Caco-2 (cell line): ENCODE data around the gene ADAMTS2. TPM values are rescaled to one million over a fixed set of nuclear protein-coding genes. Genes with fewer than 3 reads are reported as not detected.
"Not testable (repeated sequence)": the region's sequence is repeated elsewhere in the genome, so short reads cannot be mapped to it uniquely, and the experiment has no call there.

Experiments used
- BruUV-seq: library from RNA; stranded (reverse); fragments of 400-500 nt; replicated peaks from 2 replicates; lab custom pipeline; 2021; lab: Mats Ljungman, UMichigan
- CTCF ChIA-PET: fragments of 300-600 bp; sonication (Branson Sonifier 250); formaldehyde crosslinking; loops from one replicate; lab custom pipeline; 2022; ENCODE audit warnings: antibody characterized with exemption; lab: Charles Lee
- POLR2A ChIA-PET: fragments of 300-600 bp; sonication (Branson Sonifier 250); formaldehyde crosslinking; loops from one replicate; lab custom pipeline; 2022; ENCODE audit warnings: antibody characterized with exemption; lab: Charles Lee
- DNase-seq, 2 experiments: peaks; one replicate each; pipeline versions ENCODE4 v3.0.0 to v3.0.0-alpha.2; 2020 to 2022
- H3K27me3 ChIP-seq: replicated peaks from 2 replicates; pipeline ENCODE4 v1.6.0; 2011; ENCODE audit warnings: low read length; ENCODE audit not compliant: control insufficient read depth, insufficient read depth
- H3K36me3 ChIP-seq: 2 replicates; pipeline ENCODE4 v1.5.1; 2011; ENCODE audit warnings: low read length; ENCODE audit not compliant: control insufficient read depth, insufficient read depth
- H3K4me1 ChIP-seq: fragments of 250-450 bp; sonication (Bioruptor Pico); 2 replicates; pipeline ENCODE4 v1.5.1; 2020; ENCODE audit warnings: mild to moderate bottlenecking
- H3K4me3 ChIP-seq: 2 replicates; pipeline ENCODE4 v1.5.1; 2011; ENCODE audit warnings: low read depth, mild to moderate bottlenecking, control low read depth, low read length
- H3K9me3 ChIP-seq: fragments of 250-450 bp; sonication (Bioruptor Pico); 2 replicates; pipeline ENCODE4 v1.5.1; 2020; ENCODE audit warnings: mild to moderate bottlenecking, moderate library complexity
- H3K27ac Mint-ChIP-seq: one replicate; pipeline ENCODE4 v1.8.0; 2022; ENCODE audit warnings: mixed read lengths; ENCODE audit not compliant: unreplicated experiment
- H3K27me3 Mint-ChIP-seq: one replicate; pipeline ENCODE4 v1.8.0; 2022; ENCODE audit warnings: mixed read lengths; ENCODE audit not compliant: insufficient read depth, unreplicated experiment
- H3K36me3 Mint-ChIP-seq: one replicate; pipeline ENCODE4 v1.8.0; 2022; ENCODE audit warnings: mild to moderate bottlenecking, mixed read lengths; ENCODE audit not compliant: insufficient read depth, unreplicated experiment
- H3K4me1 Mint-ChIP-seq: one replicate; pipeline ENCODE4 v1.8.0; 2022; ENCODE audit warnings: low read depth, mixed read lengths; ENCODE audit not compliant: unreplicated experiment
- H3K4me3 Mint-ChIP-seq: one replicate; pipeline ENCODE4 v1.8.0; 2022; ENCODE audit warnings: mild to moderate bottlenecking, moderate library complexity, mixed read lengths; ENCODE audit not compliant: unreplicated experiment
- H3K9me3 Mint-ChIP-seq: one replicate; pipeline ENCODE4 v1.8.0; 2022; ENCODE audit warnings: mixed read lengths; ENCODE audit not compliant: unreplicated experiment
- CTCF ChIP-seq, 2 experiments: fragments of 200-600 bp in 1 of 2; IDR thresholded peaks; 1 replicate in 1 of 2; 2 replicates in 1 of 2; pipeline versions ENCODE4 v1.5.1 to v1.8.0; 2011 to 2022; ENCODE audit warnings: antibody characterized with exemption in 1 of 2, control low read depth in 1 of 2, inconsistent platforms in 1 of 2, low read depth in 1 of 2, low read length in 1 of 2, mild to moderate bottlenecking in 1 of 2, moderate library complexity in 1 of 2; ENCODE audit not compliant: insufficient read depth in 1 of 2, severe bottlenecking in 1 of 2, unreplicated experiment in 1 of 2
- intact Hi-C: fragments of 100-400 bp; cut with micrococcal nuclease; formaldehyde crosslinking; loops from one replicate; pipeline ENCODE4 v1.10.0; 2022; ENCODE audit not compliant: unreplicated experiment
- total RNA-seq: library from RNA; stranded (reverse); gene quantifications from 2 replicates; pipeline ENCODE4 v1.2.3, GENCODE V29; 2022

The ADAMTS2 gene
- total RNA-seq, 1 experiment from 2014 or later = 0.05 TPM

- no peaks in the 10 kb centered on the region for H3K27me3 ChIP-seq
- peaks cover under 1% of the 10 kb centered on the region for H3K36me3 Mint-ChIP-seq
- ChIA-PET POLR2A (no interaction called here), CTCF (no interaction called here)
- H3K27ac Mint-ChIP-seq = no peak overlapping the region
- H3K9me3 Mint-ChIP-seq = peaks cover 14% of the 10 kb centered on the region
- H3K9me3 ChIP-seq = no peaks in the 10 kb centered on the region
- H3K4me1 ChIP-seq = no peaks in the 10 kb centered on the region
- H3K36me3 ChIP-seq = no peaks in the 10 kb centered on the region
- intact Hi-C loops = no loop called here
- no TSS peak for BruUV-seq
- no peaks in the 10 kb centered on the region for H3K27me3 Mint-ChIP-seq
- H3K4me3 Mint-ChIP-seq = no peak overlapping the region
- TF ChIP-seq CTCF (IDR thresholded peaks at IDR 0.05; ENCODE audit: insufficient read depth in 1 of 2, low read depth in 1 of 2, low read length in 1 of 2, severe bottlenecking in 1 of 2, unreplicated experiment in 1 of 2) = no peak
- no peak for DNase-seq
- no peaks in the 10 kb centered on the region for H3K4me1 Mint-ChIP-seq
- no peak overlapping the region for H3K4me3 ChIP-seq
Observed at GRCh38 chr5:179217956-179218942, 127.0 kb downstream of the ADAMTS2 start.

GRCh38 chr5:179217356-179217755 is 127.9 kb downstream of the ADAMTS2 start:
- no TSS peak for BruUV-seq
- no peak overlapping the region for H3K27ac Mint-ChIP-seq
- no peak overlapping the region for H3K4me3 Mint-ChIP-seq
- TF ChIP-seq CTCF (IDR thresholded peaks at IDR 0.05; ENCODE audit: insufficient read depth in 1 of 2, low read depth in 1 of 2, low read length in 1 of 2, severe bottlenecking in 1 of 2, unreplicated experiment in 1 of 2) = no peak
- Histone ChIP-seq H3K4me3 (no peak overlapping the region), H3K27me3 (no peaks in the 10 kb centered on the region), H3K36me3 (no peaks in the 10 kb centered on the region), H3K9me3 (no peaks in the 10 kb centered on the region), H3K4me1 (no peaks in the 10 kb centered on the region)
- H3K4me1 Mint-ChIP-seq = no peaks in the 10 kb centered on the region
- ChIA-PET CTCF (no interaction called here), POLR2A (no interaction called here)
- no peaks in the 10 kb centered on the region for H3K27me3 Mint-ChIP-seq
- DNase-seq = no peak
- intact Hi-C loops = no loop called here
- peaks cover 6% of the 10 kb centered on the region for H3K9me3 Mint-ChIP-seq
- no peaks in the 10 kb centered on the region for H3K36me3 Mint-ChIP-seq

GRCh38 chr5:179216381-179216780 is 128.9 kb downstream of the ADAMTS2 start:
- H3K4me1 Mint-ChIP-seq, DNase-seq, POLR2A ChIA-PET, H3K9me3 ChIP-seq, intact Hi-C loops, CTCF ChIA-PET, H3K27me3 ChIP-seq, H3K9me3 Mint-ChIP-seq, H3K36me3 Mint-ChIP-seq, H3K27ac Mint-ChIP-seq, H3K4me1 ChIP-seq, H3K4me3 ChIP-seq, BruUV-seq, H3K36me3 ChIP-seq, H3K27me3 Mint-ChIP-seq, H3K4me3 Mint-ChIP-seq: not testable (repeated sequence)
